Neural progenitor cell (in vitro differentiated cells): ENCODE data around the gene DHRS9.

Experiments
- CTCF ChIP-seq: fragments of 200-600 bp; sonication (generic); IDR thresholded peaks from 2 replicates; pipeline ENCODE4 v1.5.1; 2017; ENCODE audit warnings: antibody characterized with exemption, mild to moderate bottlenecking
- EZH2 ChIP-seq: fragments of 200-600 bp; sonication (generic); IDR thresholded peaks from 2 replicates; pipeline ENCODE4 v1.6.1; 2017; ENCODE audit warnings: antibody characterized with exemption, mild to moderate bottlenecking, moderate library complexity

GRCh38 chr2:169136885-169137534, 67.6 kb downstream of the DHRS9 start:
- TF ChIP-seq EZH2 (no peak), CTCF (no peak)
